22Rv1 (cell line): ENCODE data around the gene ZNF219.

Experiments
- H3K27ac ChIP-seq: fragments of 450-650 bp; 2 replicates; pipeline ENCODE4 v1.5.1; 2017
- CTCF ChIP-seq: fragments of 450-650 bp; IDR thresholded peaks from 2 replicates; pipeline ENCODE4 v1.5.1; 2017; ENCODE audit warnings: mild to moderate bottlenecking
- ZFX ChIP-seq: fragments of 450-650 bp; IDR thresholded peaks from 2 replicates; pipeline ENCODE4 v1.6.1; 2017; ENCODE audit warnings: antibody characterized with exemption, borderline replicate concordance

ZNF219 gene

GRCh38 chr14:21096978-21097635 lies 1.3 kb downstream of the ZNF219 start:
- TF ChIP-seq ZFX (no peak), CTCF (no peak)
- peak overlapping the region; percentile 83 for H3K27ac ChIP-seq

- TF ChIP-seq CTCF (no peak), ZFX (no peak)
- H3K27ac ChIP-seq: peak overlapping the region; percentile 83
Measured at GRCh38 chr14:21096438-21096837, 2.0 kb downstream of the ZNF219 start.

GRCh38 chr14:21095430-21096205 lies 2.8 kb downstream of the ZNF219 start:
- TF ChIP-seq ZFX (no peak), CTCF (no peak)
- H3K27ac ChIP-seq: peak overlapping the region; percentile 83

- H3K27ac ChIP-seq: no peak overlapping the region
- TF ChIP-seq CTCF: no peak
Measured at GRCh38 chr14:21093769-21094681, 4.4 kb downstream of the ZNF219 start.

- H3K27ac ChIP-seq: no peak overlapping the region
- TF ChIP-seq CTCF (no peak), ZFX (no peak)
Measured at GRCh38 chr14:21093018-21093417, 5.4 kb downstream of the ZNF219 start.

- no peak overlapping the region for H3K27ac ChIP-seq
Measured at GRCh38 chr14:21092273-21093011, 6.0 kb downstream of the ZNF219 start.

More at GRCh38 chr14:21092273-21093011, 6.0 kb downstream of the ZNF219 start:
- TF ChIP-seq CTCF (peak; percentile 100), ZFX (no peak)
